ENCODE data around the gene ZNF674. TPM values are rescaled to one million over a fixed set of nuclear protein-coding genes. Genes with fewer than 3 reads are reported as not detected.
A peak's percentile ranks its signal among the peaks of the same experiment; 100 is the strongest.

The ZNF674 gene
- total and polyA plus RNA-seq, 10 of the 15 experiments (the other 5 are each of a cell fraction or from before 2014, with no cell fraction given), result 1.0 to 3.7 (median 1.8) TPM

DNA sequence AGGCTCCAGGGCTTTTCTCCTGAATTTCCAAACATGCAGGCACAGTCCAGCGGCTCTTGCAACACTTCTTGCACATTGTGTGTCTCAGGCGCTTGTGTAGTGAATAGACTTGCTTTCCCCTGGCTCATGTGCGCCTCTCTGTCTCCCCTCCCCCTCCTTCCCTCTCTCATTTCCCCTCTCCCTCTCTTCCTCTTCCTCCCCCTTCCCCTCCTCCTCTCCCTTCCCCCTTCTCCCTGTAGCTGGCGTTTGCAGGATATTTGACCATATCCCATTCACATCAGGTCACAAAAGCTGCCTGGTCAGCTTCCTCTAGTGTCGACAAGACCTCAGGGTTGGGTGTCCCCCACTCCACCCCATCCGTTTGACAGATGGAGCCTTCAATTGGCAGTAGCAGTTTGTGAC, 30.8 kb upstream of the ZNF674 start:
- no peak overlapping the region for H2AFZ ChIP-seq (ENCODE audit: control insufficient read depth, low read depth, low read length)
- DNase-seq (ENCODE audit: low read depth, low spot score), result no peak
- SMC1A ChIA-PET (ENCODE audit: uncharacterized antibody, unreplicated experiment), result interaction anchor here (0.7 to 2.2 kb wide), 9 partner anchors 11 to 167 kb away, joined by 3 to 8 read pairs (median 3); no protein-coding TSS in a partner anchor
- no peak for FAIRE-seq
- H4K20me1 ChIP-seq (ENCODE audit: control insufficient read depth, insufficient read depth), result no peaks in the 10 kb centered on the region
- H3K4me2 ChIP-seq (ENCODE audit: control insufficient read depth, insufficient read depth), result peak overlapping the region; percentile 75
- H3K9ac ChIP-seq (ENCODE audit: control insufficient read depth, insufficient read depth, low read length), result peak overlapping the region; percentile 61
- POLR2A ChIA-PET, result interaction anchor here (0.6 to 1.0 kb wide), 3 partner anchors 10 to 15 kb away, joined by 4 to 7 read pairs (median 5); no protein-coding TSS in a partner anchor
- no peak for ATAC-seq
- H3K27me3 ChIP-seq (replicated peaks in 1 of 2; ENCODE audit: control insufficient read depth in 2 of 2, insufficient read depth in 2 of 2, low read length in 1 of 2), result no peaks in the 10 kb centered on the region
- intact Hi-C loops (cut with micrococcal nuclease; ENCODE audit: unreplicated experiment), result no loop called here
- TF ChIP-seq, protein P1, sequence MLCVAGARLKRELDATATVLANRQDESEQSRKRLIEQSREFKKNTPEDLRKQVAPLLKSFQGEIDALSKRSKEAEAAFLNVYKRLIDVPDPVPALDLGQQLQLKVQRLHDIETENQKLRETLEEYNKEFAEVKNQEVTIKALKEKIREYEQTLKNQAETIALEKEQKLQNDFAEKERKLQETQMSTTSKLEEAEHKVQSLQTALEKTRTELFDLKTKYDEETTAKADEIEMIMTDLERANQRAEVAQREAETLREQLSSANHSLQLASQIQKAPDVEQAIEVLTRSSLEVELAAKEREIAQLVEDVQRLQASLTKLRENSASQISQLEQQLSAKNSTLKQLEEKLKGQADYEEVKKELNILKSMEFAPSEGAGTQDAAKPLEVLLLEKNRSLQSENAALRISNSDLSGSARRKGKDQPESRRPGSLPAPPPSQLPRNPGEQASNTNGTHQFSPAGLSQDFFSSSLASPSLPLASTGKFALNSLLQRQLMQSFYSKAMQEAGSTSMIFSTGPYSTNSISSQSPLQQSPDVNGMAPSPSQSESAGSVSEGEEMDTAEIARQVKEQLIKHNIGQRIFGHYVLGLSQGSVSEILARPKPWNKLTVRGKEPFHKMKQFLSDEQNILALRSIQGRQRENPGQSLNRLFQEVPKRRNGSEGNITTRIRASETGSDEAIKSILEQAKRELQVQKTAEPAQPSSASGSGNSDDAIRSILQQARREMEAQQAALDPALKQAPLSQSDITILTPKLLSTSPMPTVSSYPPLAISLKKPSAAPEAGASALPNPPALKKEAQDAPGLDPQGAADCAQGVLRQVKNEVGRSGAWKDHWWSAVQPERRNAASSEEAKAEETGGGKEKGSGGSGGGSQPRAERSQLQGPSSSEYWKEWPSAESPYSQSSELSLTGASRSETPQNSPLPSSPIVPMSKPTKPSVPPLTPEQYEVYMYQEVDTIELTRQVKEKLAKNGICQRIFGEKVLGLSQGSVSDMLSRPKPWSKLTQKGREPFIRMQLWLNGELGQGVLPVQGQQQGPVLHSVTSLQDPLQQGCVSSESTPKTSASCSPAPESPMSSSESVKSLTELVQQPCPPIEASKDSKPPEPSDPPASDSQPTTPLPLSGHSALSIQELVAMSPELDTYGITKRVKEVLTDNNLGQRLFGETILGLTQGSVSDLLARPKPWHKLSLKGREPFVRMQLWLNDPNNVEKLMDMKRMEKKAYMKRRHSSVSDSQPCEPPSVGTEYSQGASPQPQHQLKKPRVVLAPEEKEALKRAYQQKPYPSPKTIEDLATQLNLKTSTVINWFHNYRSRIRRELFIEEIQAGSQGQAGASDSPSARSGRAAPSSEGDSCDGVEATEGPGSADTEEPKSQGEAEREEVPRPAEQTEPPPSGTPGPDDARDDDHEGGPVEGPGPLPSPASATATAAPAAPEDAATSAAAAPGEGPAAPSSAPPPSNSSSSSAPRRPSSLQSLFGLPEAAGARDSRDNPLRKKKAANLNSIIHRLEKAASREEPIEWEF (IDR thresholded peaks at IDR 0.05; ENCODE audit: insufficient replicate concordance, low read depth, low read length), result no peak
- TF ChIP-seq IKZF2 (IDR thresholded peaks at IDR 0.05) (0 out of 4 replicates have a peak, but pooled peaks of 1 of the 2 experiments have one; percentile 19), ETV6 (conservative IDR thresholded peaks at IDR 0.05 in 1 of 2, IDR thresholded peaks at IDR 0.05 in 1 of 2; ENCODE audit: borderline replicate concordance in 1 of 2, low read depth in 1 of 2) (0 out of 4 replicates have a peak, but pooled peaks of 1 of the 2 experiments have one; percentile 28)
- TF ChIP-seq, protein P2, sequence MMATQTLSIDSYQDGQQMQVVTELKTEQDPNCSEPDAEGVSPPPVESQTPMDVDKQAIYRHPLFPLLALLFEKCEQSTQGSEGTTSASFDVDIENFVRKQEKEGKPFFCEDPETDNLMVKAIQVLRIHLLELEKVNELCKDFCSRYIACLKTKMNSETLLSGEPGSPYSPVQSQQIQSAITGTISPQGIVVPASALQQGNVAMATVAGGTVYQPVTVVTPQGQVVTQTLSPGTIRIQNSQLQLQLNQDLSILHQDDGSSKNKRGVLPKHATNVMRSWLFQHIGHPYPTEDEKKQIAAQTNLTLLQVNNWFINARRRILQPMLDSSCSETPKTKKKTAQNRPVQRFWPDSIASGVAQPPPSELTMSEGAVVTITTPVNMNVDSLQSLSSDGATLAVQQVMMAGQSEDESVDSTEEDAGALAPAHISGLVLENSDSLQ (IDR thresholded peaks at IDR 0.05), result peak; percentile 45; the same call in 1 of the 2 replicates
- H3K27ac ChIP-seq (ENCODE audit: control insufficient read depth, insufficient read depth), result no peak overlapping the region
- WGBS (ENCODE audit: insufficient coverage, insufficient replicate concordance, low lambda C conversion rate, missing lambda C conversion rate), result 16% methylated on average over 6 of the region's 6 CpGs
- H3K9me3 ChIP-seq (replicated peaks; ENCODE audit: control insufficient read depth, insufficient read depth, low read length), result no peaks in the 10 kb centered on the region
- in situ Hi-C loops (cut with MboI), result no loop called here
- H3K36me3 ChIP-seq (ENCODE audit: control insufficient read depth in 2 of 2, insufficient read depth in 2 of 2, low read length in 1 of 2), result no peaks in the 10 kb centered on the region; a peak in 1 of 4 replicates
- BruUV-seq (replicated peaks), result TSS peak; percentile 48
- H3K4me3 ChIP-seq, result peak overlapping the region; percentile 69
- CTCF ChIA-PET, result interaction anchor here (1.0 to 4.2 kb wide), 9 partner anchors 11 to 773 kb away, joined by 3 to 19 read pairs (median 3); no protein-coding TSS in a partner anchor
- H3K4me1 ChIP-seq (ENCODE audit: control insufficient read depth, insufficient read depth, low read length), result peaks cover 23% of the 10 kb centered on the region
- peaks cover 44% of the 10 kb centered on the region for H3K79me2 ChIP-seq (ENCODE audit: control insufficient read depth, insufficient read depth, low read length)
- RAD21 ChIA-PET (ENCODE audit: unreplicated experiment), result interaction anchor here (0.8 to 4.4 kb wide), 5 partner anchors 12 to 77 kb away, joined by 3 to 22 read pairs (median 5); no protein-coding TSS in a partner anchor

Measured in GM12878 (cell line).